AG10803 (cell line): ENCODE results near the gene ATP2B2.

Experiments
- DNase-seq: peaks from one replicate; pipeline ENCODE4 v3.0.0; 2010; ENCODE audit warnings: low read depth
- H3K4me3 ChIP-seq: 2 replicates; pipeline ENCODE4 v1.5.1; 2011; ENCODE audit warnings: mild to moderate bottlenecking, low read length, control low read depth
- CTCF ChIP-seq: conservative IDR thresholded peaks from 2 replicates; pipeline ENCODE4 v1.5.1; 2011; ENCODE audit warnings: mild to moderate bottlenecking, low read length, control low read depth, inconsistent platforms

The ATP2B2 gene

GRCh38 chr3:10516544-10517452 lies 11.4 kb upstream of the ATP2B2 start:
- no peak overlapping the region for H3K4me3 ChIP-seq
- TF ChIP-seq CTCF = no peak
- DNase-seq = no peak

GRCh38 chr3:10515884-10516495 lies 10.6 kb upstream of the ATP2B2 start:
- no peak for TF ChIP-seq CTCF
- DNase-seq = no peak
- H3K4me3 ChIP-seq = no peak overlapping the region

GRCh38 chr3:10515396-10515795 lies 10.0 kb upstream of the ATP2B2 start:
- no peak overlapping the region for H3K4me3 ChIP-seq
- DNase-seq = no peak
- TF ChIP-seq CTCF = no peak

GRCh38 chr3:10514407-10515069 lies 9.2 kb upstream of the ATP2B2 start:
- no peak overlapping the region for H3K4me3 ChIP-seq
- TF ChIP-seq CTCF = no peak
- no peak for DNase-seq

GRCh38 chr3:10513306-10513705 lies 7.9 kb upstream of the ATP2B2 start:
- no peak for TF ChIP-seq CTCF
- DNase-seq = no peak
- H3K4me3 ChIP-seq = no peak overlapping the region

GRCh38 chr3:10512687-10513086 lies 7.3 kb upstream of the ATP2B2 start:
- no peak for TF ChIP-seq CTCF

More at GRCh38 chr3:10512687-10513086, 7.3 kb upstream of the ATP2B2 start:
- DNase-seq = no peak
- no peak overlapping the region for H3K4me3 ChIP-seq
